ENCODE measurements around the gene BRD3OS.
"Not testable (repeated sequence)": the region's sequence is repeated elsewhere in the genome, so short reads cannot be mapped to it uniquely, and the experiment has no call there.

The BRD3OS gene

DNA sequence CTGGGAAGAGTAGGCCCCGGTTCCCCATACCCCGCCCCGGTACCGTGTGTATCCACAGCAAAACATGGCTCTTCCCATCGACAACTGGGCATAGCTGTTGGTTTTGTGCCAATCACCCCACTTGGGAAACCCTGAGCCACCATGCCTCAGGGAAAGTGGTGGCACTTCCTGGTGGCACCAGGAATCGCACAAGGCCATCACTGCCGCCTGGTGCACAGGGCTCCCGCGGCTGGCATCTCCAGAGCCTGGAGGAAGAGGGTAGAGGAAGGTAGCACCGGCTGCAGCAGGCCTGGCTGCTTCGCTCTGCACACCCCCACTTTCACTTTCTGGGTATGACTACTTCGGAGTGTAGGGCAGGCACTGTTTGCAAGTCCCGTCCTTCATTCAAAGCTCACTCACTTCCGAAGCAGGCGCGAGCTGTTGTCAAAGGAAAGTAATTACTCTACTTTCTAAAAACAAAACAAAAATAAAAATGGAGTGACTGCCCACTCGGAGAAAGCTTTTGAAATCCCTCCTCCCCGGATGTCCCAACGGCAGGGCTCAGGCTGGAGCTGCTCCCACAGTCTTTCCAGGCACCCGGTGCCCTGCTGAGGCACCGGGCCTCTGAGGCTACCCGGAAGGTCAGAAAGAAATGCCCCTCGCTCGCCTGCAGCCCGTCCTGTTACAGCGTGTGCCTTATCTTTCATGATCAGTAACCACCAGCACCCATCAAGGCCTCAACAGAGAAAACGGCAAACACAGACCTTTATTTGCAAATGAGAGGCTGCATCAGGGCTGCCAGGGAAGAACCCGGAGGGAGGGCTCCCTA is 40.5 kb downstream of the BRD3OS start:
- H3K36me3 ChIP-seq (ENCODE audit: control insufficient read depth, insufficient read depth, low read length), result no peaks in the 10 kb centered on the region
- H3K4me3 ChIP-seq (ENCODE audit: insufficient read depth, low read depth, low read length), result peak overlapping the region; percentile 96
- peaks cover 12% of the 10 kb centered on the region for H3K4me1 ChIP-seq (ENCODE audit: control insufficient read depth, insufficient read depth, low read length)
- no peaks in the 10 kb centered on the region for H3K9me3 ChIP-seq (ENCODE audit: control insufficient read depth, low read length)
- WGBS, 2 experiments, result 54 to 55% methylated on average over 28 of the region's 28 CpGs
- peaks cover 23% of the 10 kb centered on the region for H3K27me3 ChIP-seq (ENCODE audit: control insufficient read depth, insufficient read depth, low read length, poor library complexity, severe bottlenecking)
- H3K27ac ChIP-seq (ENCODE audit: insufficient read depth, low read depth, low read length, poor library complexity, severe bottlenecking), result no peak overlapping the region

DNA sequence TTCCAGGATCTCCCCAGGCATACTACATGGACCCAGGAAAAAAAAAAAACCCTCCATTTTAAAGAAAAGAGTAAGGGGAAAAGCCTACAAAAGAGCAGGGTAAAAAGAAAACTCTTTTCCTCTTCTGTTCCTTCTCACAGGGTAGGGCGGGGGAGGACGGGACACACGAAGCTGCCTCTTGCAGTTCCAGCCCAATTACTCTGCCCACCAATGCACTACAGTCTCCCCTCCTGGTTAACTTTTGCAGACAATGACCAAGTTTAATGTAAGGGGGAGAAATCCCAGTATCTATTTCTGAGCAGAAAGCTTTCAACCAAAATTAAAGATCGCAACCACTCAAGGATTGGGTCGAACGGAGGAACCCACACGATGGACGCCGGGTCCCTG is 41.2 kb downstream of the BRD3OS start:
- 1 to 4% methylated on average over 9 of the region's 9 CpGs for WGBS, 2 experiments
- no peak overlapping the region for H3K27ac ChIP-seq (ENCODE audit: insufficient read depth, low read depth, low read length, poor library complexity, severe bottlenecking)
- H3K9me3 ChIP-seq (ENCODE audit: control insufficient read depth, low read length), result no peaks in the 10 kb centered on the region
- H3K36me3 ChIP-seq (ENCODE audit: control insufficient read depth, insufficient read depth, low read length), result no peaks in the 10 kb centered on the region
- H3K4me3 ChIP-seq (ENCODE audit: insufficient read depth, low read depth, low read length), result peak overlapping the region; percentile 96
- H3K27me3 ChIP-seq (ENCODE audit: control insufficient read depth, insufficient read depth, low read length, poor library complexity, severe bottlenecking), result peaks cover 26% of the 10 kb centered on the region
- peaks cover 6% of the 10 kb centered on the region for H3K4me1 ChIP-seq (ENCODE audit: control insufficient read depth, insufficient read depth, low read length)

DNA sequence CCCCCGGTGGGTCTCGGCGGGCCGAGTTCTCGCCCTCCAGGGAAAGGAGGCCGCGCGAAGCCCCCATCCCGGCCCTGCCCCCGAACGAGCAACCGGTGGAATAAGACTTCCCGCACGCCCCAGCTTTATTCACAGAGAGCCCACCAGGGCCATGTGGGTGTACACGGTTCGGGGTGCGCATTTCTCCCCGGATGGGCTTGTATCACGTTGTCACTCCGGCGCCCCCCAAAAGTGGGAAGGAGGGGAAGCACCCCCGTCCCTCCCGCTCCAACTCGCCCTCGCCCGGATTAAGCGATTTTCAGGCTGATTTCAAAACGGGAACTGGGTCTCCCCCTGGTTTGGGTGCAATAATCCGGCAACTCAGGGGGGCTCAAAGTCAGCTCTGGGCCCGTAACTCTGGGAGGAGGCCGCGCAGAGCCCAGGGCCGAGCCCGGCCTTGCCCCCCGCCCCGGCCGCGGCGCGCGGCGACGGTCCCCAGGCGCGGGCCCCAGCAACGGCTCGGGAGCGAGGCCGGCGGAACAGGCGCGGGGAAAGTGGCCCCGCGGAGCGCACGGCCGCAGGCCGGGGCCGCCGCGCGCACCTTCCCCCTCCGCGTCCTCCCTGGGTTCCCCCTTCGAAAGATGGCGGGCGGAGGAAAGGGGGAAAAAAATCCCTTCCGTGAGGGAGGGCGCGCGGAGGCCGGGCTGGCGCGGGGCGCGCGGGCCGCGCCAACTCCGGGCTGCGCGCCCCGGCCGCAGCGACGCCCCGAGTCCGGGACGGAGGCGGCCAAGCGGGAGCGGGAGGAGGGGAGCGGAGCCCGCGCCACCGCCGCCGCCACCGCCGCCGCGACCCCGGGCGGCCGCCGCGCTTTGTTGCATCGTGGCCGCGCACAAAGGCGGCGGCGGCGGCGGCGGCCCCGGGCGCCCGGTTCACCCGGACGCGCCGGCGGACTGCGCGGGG is 41.9 kb downstream of the BRD3OS start:
- Histone ChIP-seq H3K4me1 (ENCODE audit: control insufficient read depth, insufficient read depth, low read length) (peaks cover 4% of the 10 kb centered on the region), H3K4me3 (ENCODE audit: insufficient read depth, low read depth, low read length) (peak overlapping the region; percentile 96), H3K27me3 (ENCODE audit: control insufficient read depth, insufficient read depth, low read length, poor library complexity, severe bottlenecking) (peaks cover 26% of the 10 kb centered on the region), H3K27ac (ENCODE audit: insufficient read depth, low read depth, low read length, poor library complexity, severe bottlenecking) (peak overlapping the region; percentile 9), H3K36me3 (ENCODE audit: control insufficient read depth, insufficient read depth, low read length) (no peaks in the 10 kb centered on the region), H3K9me3 (ENCODE audit: control insufficient read depth, low read length) (no peaks in the 10 kb centered on the region)
- WGBS, 2 experiments, result 1% methylated on average over 126 of the region's 126 CpGs

DNA sequence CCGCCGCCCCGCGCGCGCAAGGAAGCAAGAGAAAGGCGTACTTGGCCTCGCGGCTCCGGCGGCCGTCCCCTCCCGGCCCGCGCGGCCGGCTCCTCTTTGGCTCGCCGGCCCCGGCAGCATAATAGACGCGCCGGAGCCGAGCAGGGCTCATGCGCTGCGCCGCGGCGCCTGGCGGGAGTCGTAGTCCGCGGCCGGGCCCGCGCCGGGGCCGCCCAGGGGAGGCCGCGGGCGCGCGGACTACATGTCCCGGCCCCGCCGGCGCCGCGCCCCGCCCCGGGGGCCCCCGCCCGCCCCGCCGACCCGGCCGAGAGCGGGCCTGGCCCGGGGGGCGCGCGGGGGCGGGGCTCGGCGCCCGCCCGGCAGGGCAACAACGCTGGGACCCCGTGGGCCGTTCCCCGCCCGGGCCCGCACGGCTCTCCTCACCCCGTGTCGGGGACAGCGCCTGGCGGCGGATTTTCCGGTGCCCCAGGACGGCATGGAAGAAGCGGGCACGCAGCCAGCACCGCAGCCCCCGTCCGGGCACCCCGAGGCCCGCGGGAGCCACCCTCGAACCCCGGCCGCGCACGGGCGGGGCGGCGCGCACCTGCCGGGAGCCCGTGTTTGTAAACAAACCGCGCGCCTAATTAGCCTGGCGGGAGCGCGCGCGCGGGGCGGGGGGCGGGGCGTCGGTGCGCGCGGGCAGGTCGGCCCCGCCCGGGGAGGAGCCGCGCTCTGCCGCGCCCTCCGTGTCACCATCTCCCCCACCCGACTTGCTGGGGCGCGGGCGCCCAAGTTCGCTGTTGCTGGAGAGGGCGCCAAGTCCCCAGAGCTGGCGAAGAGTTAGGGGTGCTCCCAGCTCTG is 42.8 kb downstream of the BRD3OS start, which contains the start of gene BRD3:
Gene BRD3, minus strand, starts transcription at position 123 of the 840 bp plus-strand sequence. CDS start 14,549 bp downstream, outside the sequence.
- H3K27me3 ChIP-seq (ENCODE audit: control insufficient read depth, insufficient read depth, low read length, poor library complexity, severe bottlenecking), result peaks cover 26% of the 10 kb centered on the region
- no peaks in the 10 kb centered on the region for H3K9me3 ChIP-seq (ENCODE audit: control insufficient read depth, low read length)
- H3K36me3 ChIP-seq (ENCODE audit: control insufficient read depth, insufficient read depth, low read length), result no peaks in the 10 kb centered on the region
- peak within 1 kb of the TSS; percentile 86 for H3K27ac ChIP-seq (ENCODE audit: insufficient read depth, low read depth, low read length, poor library complexity, severe bottlenecking)
- peak within 1 kb of the TSS; percentile 96 for H3K4me3 ChIP-seq (ENCODE audit: insufficient read depth, low read depth, low read length)
- WGBS, 2 experiments, result 0% methylated on average over 131 of the region's 131 CpGs
- peaks cover 3% of the 10 kb centered on the region for H3K4me1 ChIP-seq (ENCODE audit: control insufficient read depth, insufficient read depth, low read length)

DNA sequence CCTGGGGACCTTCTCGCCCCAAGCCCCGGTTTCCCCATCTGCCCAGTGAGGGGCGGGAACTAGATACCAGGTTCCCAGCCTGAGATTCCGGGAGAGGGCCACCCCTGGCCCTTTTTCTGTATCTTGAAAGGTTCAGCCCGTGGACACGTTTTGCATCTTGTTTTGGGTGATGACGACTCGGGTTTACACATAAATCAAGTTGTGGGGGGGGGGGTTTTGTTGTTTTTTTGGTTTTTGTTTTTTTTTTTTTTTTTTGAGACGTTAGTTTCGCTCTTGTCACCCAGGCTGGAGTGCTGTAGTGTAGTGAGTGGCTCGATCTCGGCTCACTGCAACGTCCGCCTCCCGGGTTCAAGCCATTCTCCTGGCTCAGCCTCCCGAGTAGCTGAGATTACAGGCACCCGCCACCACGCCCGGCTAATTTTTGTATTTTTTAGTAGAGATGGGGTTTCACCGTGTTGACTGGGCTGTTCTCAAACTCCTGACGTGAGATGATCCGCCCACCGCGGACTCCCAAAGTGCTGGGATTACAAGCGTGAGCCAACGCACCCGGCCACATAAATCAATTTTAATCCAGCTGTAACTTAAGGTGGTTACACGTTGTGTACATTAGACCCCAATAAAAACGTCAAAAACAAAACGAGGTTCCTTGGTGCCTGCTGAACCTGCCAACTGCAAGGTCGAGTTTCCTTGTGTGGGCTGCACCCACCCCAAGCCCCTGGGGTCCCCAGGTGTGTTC is 43.6 kb downstream of the BRD3OS start:
- Histone ChIP-seq H3K9me3 (ENCODE audit: control insufficient read depth, low read length) (no peaks in the 10 kb centered on the region), H3K27ac (ENCODE audit: insufficient read depth, low read depth, low read length, poor library complexity, severe bottlenecking) (no peak overlapping the region), H3K4me3 (ENCODE audit: insufficient read depth, low read depth, low read length) (peak overlapping the region; percentile 68), H3K36me3 (ENCODE audit: control insufficient read depth, insufficient read depth, low read length) (no peaks in the 10 kb centered on the region), H3K4me1 (ENCODE audit: control insufficient read depth, insufficient read depth, low read length) (no peaks in the 10 kb centered on the region), H3K27me3 (ENCODE audit: control insufficient read depth, insufficient read depth, low read length, poor library complexity, severe bottlenecking) (peaks cover 26% of the 10 kb centered on the region)
- WGBS, 2 experiments, result 37 to 39% methylated on average over 31 of the region's 31 CpGs

DNA sequence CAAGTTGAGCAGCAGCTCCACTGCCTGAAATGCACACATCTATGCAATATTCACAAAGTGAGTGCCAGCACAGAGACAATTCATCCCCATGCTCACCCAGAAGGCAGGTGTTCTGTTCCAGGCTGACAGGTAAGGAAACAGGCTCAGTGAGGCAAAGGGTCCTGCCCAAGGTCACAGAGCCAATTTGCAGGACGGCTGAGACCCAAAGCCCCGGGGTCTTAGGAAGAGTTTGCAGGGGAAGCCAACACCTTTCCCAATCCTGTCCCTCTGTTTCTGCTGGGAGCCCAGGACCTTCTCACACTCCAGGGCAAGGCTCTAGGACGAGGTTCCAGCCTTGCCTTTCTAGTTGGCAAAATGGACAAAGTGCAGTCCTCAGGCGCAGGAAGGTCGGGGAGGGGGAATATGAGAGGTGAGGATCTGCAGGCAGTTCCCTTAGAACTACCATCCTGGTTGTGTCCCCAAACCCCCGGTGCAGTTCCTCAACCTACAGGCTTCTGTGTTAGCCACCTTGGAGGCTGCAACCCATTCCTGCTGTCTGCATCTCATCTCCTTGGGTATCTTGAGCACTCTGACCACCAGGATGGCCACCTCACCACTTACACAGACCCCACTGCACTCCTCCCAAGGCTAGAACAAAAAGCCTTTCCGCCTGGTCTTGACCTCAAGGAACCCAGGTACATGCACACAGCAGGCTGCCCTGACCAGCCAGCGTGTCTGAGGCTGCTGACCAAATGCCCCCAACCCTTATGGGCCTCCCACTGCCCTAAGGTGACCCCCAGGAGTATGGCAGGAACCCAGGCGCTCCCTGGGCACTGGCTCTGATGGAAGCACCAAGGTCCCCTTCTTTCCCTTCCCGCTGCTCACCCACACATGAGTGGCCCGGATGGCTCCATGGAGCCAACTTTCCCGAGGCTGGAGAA is 44.5 kb downstream of the BRD3OS start:
- no peak overlapping the region for H3K4me3 ChIP-seq (ENCODE audit: insufficient read depth, low read depth, low read length)
- no peaks in the 10 kb centered on the region for H3K4me1 ChIP-seq (ENCODE audit: control insufficient read depth, insufficient read depth, low read length)
- H3K36me3 ChIP-seq (ENCODE audit: control insufficient read depth, insufficient read depth, low read length), result no peaks in the 10 kb centered on the region
- H3K27me3 ChIP-seq (ENCODE audit: control insufficient read depth, insufficient read depth, low read length, poor library complexity, severe bottlenecking), result peaks cover 26% of the 10 kb centered on the region
- H3K9me3 ChIP-seq (ENCODE audit: control insufficient read depth, low read length), result no peaks in the 10 kb centered on the region
- no peak overlapping the region for H3K27ac ChIP-seq (ENCODE audit: insufficient read depth, low read depth, low read length, poor library complexity, severe bottlenecking)
- 79 to 81% methylated on average over 12 of the region's 12 CpGs for WGBS, 2 experiments

DNA sequence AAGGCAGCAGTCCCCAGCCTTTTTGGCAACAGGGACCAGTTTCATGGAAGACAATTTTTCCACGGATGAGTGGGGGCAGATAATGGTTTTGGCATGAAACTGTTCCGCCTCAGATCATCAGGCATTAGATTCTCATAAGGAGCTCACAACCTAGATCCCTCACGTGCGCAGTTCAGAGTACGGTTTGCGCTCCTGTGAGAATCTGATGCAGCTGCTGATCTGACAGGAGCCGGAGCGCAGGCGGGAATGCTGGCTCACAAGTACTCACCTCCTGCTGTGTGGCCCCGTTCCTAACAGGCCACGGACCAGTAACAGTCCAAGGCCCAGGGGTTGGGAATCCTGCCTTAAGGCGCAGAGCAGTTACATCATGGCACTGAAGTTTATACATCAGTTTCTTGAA is 45.9 kb downstream of the BRD3OS start:
- 89 to 90% methylated on average over 12 of the region's 12 CpGs for WGBS, 2 experiments
- H3K27ac ChIP-seq (ENCODE audit: insufficient read depth, low read depth, low read length, poor library complexity, severe bottlenecking), result no peak overlapping the region
- no peak overlapping the region for H3K4me3 ChIP-seq (ENCODE audit: insufficient read depth, low read depth, low read length)
- H3K27me3 ChIP-seq (ENCODE audit: control insufficient read depth, insufficient read depth, low read length, poor library complexity, severe bottlenecking), result peaks cover 26% of the 10 kb centered on the region
- no peaks in the 10 kb centered on the region for H3K4me1 ChIP-seq (ENCODE audit: control insufficient read depth, insufficient read depth, low read length)
- H3K36me3 ChIP-seq (ENCODE audit: control insufficient read depth, insufficient read depth, low read length), result no peaks in the 10 kb centered on the region
- H3K9me3 ChIP-seq (ENCODE audit: control insufficient read depth, low read length), result no peaks in the 10 kb centered on the region

DNA sequence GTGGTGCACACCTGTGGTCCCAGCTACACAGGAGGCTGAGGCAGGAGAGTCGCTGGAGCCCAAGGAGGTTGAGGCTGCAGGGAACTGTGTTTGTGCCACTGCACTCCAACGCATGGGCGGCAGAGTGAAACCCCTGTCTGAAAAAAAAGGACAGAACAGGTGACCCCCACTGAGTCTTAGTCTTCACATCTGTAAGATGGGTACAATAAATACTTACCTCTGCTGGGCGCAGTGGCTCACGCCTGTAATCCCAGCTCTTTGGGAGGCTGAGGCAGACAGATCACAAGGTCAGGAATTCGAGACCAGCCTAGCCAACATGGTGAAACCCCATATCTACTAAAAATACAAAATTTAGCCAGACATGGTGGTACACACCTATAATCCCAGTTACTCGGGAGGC is 47.4 kb downstream of the BRD3OS start:
- 86 to 90% methylated on average over 7 of the region's 7 CpGs for WGBS, 2 experiments
- H3K4me3 ChIP-seq (ENCODE audit: insufficient read depth, low read depth, low read length); H3K4me1 ChIP-seq (ENCODE audit: control insufficient read depth, insufficient read depth, low read length); H3K36me3 ChIP-seq (ENCODE audit: control insufficient read depth, insufficient read depth, low read length); H3K9me3 ChIP-seq (ENCODE audit: control insufficient read depth, low read length); H3K27ac ChIP-seq (ENCODE audit: insufficient read depth, low read depth, low read length, poor library complexity, severe bottlenecking): not testable (repeated sequence)
- H3K27me3 ChIP-seq (ENCODE audit: control insufficient read depth, insufficient read depth, low read length, poor library complexity, severe bottlenecking), result peaks cover 26% of the 10 kb centered on the region
